GM23338 (cell line): ENCODE results near the gene TTC27.

Source experiments
- CREB1 ChIP-seq: fragments of 250-450 bp; sonication (Bioruptor Pico); IDR thresholded peaks from 2 replicates; pipeline ENCODE4 v1.5.0; 2020; ENCODE audit warnings: low read depth, mild to moderate bottlenecking, moderate library complexity
- CTCF ChIP-seq, 2 experiments: fragments of 200-600 bp in 1 of 2; sonication (generic) in 1 of 2; conservative IDR thresholded peaks; 2 replicates each; pipeline versions ENCODE4 v1.5.1 to v1.6.1; 2016 to 2017; ENCODE audit warnings: antibody characterized with exemption in 2 of 2, low read depth in 2 of 2, mild to moderate bottlenecking in 2 of 2, moderate library complexity in 1 of 2
- EZH2 ChIP-seq: fragments of 200-600 bp; sonication (generic); IDR thresholded peaks from one replicate; pipeline ENCODE4 v1.8.0; 2017; ENCODE audit warnings: antibody characterized with exemption, mild to moderate bottlenecking, low read depth; ENCODE audit not compliant: unreplicated experiment
- EZH2phosphoT487 ChIP-seq: fragments of 200-600 bp; sonication (generic); IDR thresholded peaks from one replicate; pipeline ENCODE4 v1.8.1; 2018; ENCODE audit warnings: antibody characterized with exemption; ENCODE audit not compliant: unreplicated experiment
- JUNB ChIP-seq: IDR thresholded peaks from one replicate; pipeline ENCODE4 v1.6.1; 2016; ENCODE audit warnings: antibody characterized with exemption; ENCODE audit not compliant: unreplicated experiment
- NANOG ChIP-seq: IDR thresholded peaks from 2 replicates; pipeline ENCODE4 v1.6.1; 2016; ENCODE audit warnings: antibody characterized with exemption, borderline replicate concordance
- POLR2AphosphoS5 ChIP-seq: IDR thresholded peaks from 2 replicates; pipeline ENCODE4 v1.6.1; 2016; ENCODE audit warnings: antibody characterized with exemption, low read depth
- REST ChIP-seq: IDR thresholded peaks from one replicate; pipeline ENCODE4 v1.6.1; 2018; ENCODE audit warnings: antibody characterized with exemption; ENCODE audit not compliant: unreplicated experiment
- STAT1 ChIP-seq: IDR thresholded peaks from one replicate; pipeline ENCODE4 v1.6.1; 2016; ENCODE audit warnings: antibody characterized with exemption; ENCODE audit not compliant: unreplicated experiment
- ZNF114 ChIP-seq: fragments of 250-450 bp; sonication (Bioruptor Pico); IDR thresholded peaks from 2 replicates; pipeline ENCODE4 v1.5.0; 2020; ENCODE audit warnings: mild to moderate bottlenecking, moderate library complexity
- ZNF331 ChIP-seq: fragments of 250-450 bp; sonication (Bioruptor Pico); IDR thresholded peaks from 2 replicates; pipeline ENCODE4 v1.5.0; 2020; ENCODE audit warnings: low read depth, mild to moderate bottlenecking, moderate library complexity
- ZNF462 ChIP-seq: fragments of 250-450 bp; sonication (Bioruptor Pico); IDR thresholded peaks from 2 replicates; pipeline ENCODE4 v1.5.0; 2020; ENCODE audit warnings: mild to moderate bottlenecking, moderate library complexity

GRCh38 chr2:32732912-32733472, 105.1 kb downstream of the TTC27 start:
- TF ChIP-seq POLR2AphosphoS5: no peak
- TF ChIP-seq CTCF (conservative IDR thresholded peaks at IDR 0.05; ENCODE audit: low read depth in 2 of 2): no peak
- TF ChIP-seq EZH2: no peak
- TF ChIP-seq EZH2phosphoT487: no peak
- no peak for TF ChIP-seq REST
- no peak for TF ChIP-seq CREB1 (CRISPR knock-in tag)
- TF ChIP-seq JUNB: no peak
- no peak for TF ChIP-seq STAT1
- TF ChIP-seq ZNF114 (CRISPR knock-in tag): no peak
- TF ChIP-seq ZNF462: no peak
- TF ChIP-seq NANOG: no peak
- TF ChIP-seq ZNF331 (CRISPR knock-in tag): no peak
